Femur (tissue), 1 donor: ENCODE data around the gene DLGAP4.

Experiments used
- DNase-seq: peaks from one replicate; pipeline ENCODE4 v3.0.0-alpha.2; 2017

The DLGAP4 gene

DNA sequence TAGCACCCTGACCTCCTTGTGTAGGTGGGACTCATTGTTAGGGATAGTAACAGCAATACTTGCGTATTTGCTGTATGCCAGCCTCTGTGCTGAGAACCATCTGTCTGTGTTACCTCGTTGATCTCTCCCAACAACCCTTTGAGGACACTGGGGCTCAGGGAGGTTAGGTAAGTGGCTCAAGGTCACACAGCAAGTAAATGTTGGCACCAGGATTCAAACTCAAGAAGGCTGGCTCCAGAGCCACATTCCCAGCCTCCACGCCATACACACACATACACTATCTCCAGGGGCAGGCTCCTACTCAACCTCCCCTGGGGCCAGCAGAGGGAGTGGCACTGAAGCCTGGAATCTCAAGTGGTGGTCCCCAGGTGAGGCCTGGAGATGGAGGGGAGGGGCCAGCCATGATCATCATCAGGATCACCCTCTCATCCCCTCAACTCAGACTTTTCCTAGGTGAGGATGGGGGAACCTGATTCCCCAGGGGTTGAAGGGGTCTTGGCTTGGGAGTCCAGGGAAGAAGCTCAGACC, 109.4 kb downstream of the DLGAP4 start:
- DNase-seq: no peak

DNA sequence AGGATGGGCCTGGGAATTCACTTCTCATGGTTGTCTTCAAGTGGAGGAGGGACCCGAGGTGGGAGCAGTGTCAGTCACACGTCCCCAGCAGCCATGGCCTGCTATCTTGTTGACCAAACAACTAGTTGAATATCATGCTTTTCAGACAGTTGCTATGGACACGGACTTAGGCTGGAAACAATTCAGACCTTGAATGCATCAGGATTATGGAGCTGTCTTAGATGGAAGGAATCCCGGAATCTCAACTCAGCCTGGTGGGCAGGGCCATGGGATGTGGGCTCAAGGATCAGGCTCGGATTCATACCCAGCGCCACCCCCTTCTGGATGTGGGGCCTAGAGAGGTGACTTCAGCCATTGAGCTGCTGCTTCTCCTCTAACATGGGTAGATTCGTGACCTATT, 112.6 kb downstream of the DLGAP4 start:
- no peak for DNase-seq

DNA sequence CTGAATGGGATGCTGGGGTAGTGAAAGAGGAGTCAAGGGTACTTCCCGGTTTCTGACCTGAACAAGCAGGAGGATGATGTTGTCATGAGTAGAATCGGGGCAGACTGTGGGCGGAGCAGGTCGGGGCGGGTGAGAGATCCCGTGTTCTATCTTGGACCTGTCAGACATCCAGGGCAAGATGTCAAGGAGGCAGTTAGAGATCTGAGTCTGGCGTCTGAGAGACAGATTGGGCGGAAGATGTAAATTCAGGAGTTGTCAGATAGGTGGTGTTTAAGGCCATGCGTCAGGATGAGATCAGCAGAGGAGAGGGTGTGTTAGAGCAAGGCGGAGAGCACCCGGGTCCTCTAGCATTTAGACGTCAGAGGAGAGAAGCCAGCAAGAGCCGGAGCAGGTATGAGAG, 115.5 kb downstream of the DLGAP4 start:
- DNase-seq: no peak

DNA sequence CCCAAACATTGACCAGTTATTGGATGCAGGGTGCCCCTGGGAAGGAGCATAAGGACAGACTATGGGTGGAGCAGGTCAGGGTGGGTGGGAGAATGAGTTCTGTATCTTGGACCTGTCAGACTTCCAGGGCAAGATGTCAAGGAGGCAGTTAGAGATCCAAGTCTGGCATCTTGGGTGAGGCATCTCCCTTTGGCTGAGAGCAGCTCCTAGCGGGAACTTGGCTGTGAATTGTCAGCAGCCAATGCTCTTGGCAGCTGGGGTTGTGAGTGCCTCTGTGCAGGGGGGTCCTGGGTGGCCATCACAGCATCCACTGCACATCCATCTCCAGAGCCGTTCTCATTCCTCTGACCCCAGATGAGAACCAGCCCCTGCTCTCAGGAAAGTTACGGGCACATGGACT, 118.2 kb downstream of the DLGAP4 start:
- DNase-seq: no peak

DNA sequence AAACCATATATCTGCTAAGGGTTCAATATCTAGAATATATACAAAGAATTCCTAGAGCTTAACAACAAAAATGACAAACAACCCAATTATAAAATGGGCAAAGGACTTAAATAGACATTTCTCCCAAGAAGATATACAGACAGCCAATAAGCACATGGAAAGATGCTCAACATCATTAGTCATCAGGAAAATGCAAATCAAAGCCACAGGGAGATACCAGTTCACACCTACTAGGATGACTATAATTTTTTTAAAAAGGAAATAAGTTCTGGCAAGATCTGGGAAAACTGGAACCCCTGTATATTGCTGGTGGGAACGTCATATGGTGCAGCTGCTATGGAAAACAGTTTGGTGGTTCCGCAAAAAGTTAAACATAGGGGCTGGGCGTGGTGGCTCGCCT, 119.0 kb downstream of the DLGAP4 start:
- DNase-seq: no peak

DNA sequence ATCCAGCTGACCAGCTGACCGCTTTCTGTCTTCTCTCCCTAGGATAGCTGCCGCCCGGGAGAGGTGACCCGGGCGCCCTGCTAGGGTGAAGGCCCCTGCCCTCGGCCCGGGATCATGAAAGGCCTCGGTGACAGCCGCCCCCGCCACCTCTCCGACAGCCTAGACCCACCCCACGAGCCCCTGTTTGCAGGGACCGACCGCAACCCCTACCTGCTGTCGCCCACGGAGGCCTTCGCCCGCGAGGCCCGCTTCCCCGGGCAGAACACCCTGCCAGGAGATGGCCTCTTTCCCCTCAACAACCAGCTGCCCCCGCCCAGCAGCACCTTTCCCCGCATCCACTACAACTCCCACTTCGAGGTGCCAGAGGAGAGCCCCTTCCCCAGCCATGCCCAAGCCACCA, 125.5 kb downstream of the DLGAP4 start:
- DNase-seq: no peak

DNA sequence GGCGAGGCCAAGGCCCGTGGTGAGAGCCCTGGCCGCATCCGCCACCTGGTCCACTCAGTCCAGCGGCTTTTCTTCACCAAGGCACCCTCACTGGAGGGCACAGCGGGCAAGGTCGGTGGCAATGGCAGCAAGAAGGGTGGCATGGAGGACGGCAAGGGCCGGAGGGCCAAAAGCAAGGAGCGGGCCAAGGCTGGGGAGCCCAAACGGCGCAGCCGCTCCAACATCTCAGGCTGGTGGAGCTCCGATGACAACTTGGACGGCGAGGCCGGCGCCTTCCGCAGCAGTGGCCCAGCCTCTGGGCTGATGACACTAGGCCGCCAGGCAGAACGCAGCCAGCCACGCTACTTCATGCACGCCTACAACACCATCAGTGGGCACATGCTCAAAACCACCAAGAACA, 126.0 kb downstream of the DLGAP4 start:
- no peak for DNase-seq

DNA sequence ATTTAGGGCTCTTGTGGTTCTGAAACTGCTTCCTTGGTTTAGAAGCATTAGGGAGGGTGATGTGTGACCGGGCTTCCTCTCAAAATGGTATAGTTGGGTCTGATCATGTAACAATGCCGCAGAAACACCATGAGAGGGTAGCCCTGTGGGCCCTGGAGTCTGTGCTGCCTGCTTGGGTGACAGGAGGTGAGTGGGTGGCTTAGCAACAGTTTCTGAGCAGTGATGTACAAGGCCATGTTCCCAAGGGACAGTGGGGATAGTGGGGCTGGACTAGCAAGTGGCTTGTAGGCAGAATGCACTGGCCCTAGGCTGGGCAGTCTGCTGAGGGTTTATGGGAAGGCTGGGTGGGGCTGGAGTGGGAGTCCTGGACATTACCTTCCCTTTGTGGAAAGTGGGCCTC, 128.2 kb downstream of the DLGAP4 start:
- no peak for DNase-seq

DNA sequence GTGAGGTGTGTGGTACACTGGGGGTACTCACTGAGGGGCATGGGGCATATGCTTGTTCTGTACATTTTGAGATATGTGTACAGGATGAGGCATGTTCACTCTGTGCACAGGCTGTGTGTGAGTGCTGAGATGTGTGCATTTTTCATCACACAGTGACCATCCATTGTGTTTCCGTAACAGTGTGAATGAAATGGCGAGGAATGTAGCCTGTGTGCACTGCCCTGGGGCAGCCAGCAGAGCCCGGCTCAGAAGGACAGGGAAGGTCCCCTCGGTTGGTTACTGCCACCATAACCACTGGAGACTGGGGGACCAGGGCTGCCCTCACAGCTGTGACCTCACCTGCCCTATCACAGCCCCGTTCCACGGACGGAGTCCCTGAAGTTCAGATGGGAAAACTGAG, 129.0 kb downstream of the DLGAP4 start:
- no peak for DNase-seq

DNA sequence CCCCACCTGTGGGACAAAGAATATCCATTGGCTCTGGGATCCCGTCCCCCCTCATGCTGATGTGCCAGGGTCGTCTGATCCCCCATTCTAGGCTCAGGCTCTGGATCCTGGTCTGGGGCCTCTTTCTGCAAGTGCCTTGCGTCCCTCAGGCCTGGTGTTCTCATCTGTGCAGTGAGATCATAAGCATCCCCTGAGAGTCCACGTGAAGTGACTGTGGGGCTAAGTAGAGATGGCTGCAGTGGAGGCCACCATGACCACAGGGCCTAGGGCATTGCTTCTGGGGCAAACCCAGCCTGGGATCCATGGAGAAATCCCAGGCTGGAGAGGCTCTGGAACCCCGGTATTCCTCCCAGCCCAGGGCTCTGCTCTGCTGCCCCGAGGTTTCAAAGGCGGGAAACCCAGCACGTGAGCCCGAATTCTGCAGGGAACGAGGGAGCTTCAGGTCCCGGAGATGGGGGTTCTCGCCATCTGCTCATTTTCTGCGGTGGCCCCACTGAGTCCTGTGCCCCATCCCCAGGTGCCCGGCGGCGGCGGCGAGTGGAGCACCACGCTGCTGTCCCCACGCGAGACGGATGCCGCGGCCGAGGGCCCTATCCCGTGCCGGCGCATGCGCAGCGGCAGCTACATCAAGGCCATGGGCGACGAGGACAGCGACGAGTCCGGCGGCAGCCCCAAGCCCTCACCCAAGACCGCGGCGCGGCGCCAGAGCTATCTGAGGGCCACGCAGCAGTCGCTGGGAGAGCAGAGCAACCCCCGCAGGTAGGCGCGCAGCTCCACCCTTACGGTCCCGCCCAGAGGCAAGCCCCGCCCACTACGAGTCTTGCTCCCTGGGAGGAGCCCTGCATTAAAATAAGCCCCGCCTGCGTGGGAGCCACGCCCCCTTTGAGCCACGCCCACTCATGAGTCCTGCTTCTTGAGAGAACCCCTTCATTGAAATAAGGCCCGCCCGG, 129.7 kb downstream of the DLGAP4 start:
- DNase-seq: peak; percentile 62

DNA sequence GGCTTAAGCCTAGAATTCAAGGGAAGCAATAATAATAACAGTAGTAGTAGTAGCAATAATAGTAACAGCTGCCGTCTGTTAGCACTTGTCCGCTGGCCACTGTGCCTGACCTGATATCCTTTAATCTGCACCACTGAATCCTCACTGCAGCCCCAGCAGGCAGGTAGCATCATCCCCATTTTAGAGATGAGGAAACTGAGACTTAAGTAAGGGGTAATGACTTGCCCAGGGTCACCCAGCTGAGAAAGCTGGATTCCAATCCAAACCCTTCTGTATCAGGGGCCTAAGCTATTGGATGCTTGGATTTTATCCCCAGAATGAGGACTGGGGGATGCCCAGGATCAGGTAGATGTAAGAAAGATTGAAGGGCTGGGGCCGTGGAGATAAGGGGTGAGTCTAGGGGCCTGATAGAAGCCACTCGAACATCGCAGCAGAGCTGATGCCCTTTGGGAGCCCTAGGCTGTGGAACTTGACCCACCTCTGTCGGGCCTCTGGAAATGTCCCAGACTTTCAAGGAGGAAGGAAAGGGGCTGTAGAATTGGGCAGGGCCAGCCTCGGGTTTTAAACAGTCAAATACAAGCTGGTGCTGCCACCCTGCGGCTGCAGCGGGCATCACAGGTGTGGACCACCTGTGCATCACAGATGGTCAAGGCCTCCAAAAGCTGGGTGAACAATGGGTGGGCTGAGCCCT, 133.0 kb downstream of the DLGAP4 start:
- peak; percentile 73 for DNase-seq

DNA sequence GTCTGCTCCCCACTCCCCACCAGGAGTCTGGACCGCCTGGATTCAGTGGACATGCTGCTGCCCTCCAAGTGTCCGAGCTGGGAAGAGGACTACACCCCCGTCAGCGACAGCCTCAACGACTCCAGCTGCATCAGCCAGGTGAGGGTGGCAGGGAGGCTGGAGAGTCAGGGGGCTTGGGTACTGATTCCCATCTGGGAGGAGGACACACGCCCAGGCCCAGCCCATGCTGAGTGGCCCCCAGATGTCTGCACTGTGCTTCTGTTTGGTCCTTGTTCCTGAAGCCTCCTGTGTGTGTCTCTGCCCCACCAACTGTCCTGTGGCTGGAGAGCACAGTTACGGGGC, 133.6 kb downstream of the DLGAP4 start:
- no peak for DNase-seq

DNA sequence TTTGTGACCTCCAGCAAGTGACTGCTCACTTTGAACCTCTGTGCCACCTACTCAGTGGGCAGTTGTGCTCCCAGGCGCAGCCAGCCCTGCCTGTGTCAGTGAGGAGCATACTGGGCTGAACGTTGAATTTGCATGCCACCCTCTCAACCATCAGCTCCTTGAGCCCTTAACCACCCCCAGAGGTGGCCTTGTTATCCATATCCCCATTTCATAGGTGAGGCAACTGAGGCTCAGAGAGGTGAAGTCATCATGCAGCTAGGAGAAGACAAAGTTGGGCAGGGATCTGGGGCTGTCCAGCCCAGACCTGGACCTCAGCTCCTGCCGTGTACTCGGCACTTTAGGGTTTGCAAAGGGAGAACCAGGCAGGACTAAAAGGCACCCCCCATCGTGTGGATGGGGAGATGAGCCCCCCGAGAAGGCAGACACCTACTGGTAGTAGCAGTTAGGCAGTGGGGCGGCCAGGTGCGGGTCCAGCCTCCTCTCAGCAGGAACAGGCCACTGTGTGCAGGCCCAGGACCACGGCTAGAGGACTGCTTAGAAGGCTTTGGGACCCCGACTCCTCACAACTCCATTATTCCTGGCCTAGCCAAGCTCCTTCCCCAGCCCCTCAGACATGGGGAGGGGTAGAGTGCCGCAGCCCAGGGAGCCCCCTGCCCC, 134.4 kb downstream of the DLGAP4 start:
- no peak for DNase-seq

DNA sequence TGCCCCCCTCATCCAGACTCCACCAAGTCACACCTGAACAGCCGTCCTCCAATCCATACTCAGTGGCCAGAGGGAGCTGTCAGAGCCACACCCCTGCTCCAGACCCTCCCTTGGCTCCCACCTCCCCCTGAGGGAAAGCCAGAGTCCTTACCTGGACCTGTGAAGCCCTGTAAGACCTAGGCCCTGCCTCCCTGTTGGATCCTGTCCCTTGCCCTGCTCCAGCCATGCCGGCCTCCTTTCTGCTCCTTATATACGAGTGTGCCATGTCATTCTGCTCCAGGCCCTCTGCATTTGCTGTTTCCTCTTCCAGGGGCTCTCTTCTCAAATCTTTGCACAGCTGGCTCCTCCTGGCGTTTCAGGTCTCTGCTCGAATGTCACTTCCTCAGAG, 134.9 kb downstream of the DLGAP4 start:
- no peak for DNase-seq

DNA sequence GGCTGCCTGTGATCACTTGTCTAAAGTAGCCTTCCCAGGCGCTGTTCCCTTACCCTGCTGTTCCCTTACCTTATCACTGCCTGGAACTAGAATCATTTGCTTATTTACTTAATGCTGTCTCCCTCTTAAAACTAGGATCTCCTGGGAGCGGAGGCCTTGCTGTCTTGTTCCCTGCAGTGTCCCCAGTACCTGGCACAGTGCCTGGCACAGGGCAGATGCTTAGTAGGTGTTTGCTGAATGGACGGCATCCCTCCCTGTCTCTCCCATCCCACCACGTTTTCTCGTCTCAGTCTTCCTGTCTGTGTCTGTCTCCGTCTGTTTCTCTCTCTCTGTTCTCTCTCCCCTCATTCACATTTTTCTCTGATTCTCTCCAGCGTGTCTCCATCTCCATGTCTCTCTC, 135.3 kb downstream of the DLGAP4 start:
- no peak for DNase-seq

DNA sequence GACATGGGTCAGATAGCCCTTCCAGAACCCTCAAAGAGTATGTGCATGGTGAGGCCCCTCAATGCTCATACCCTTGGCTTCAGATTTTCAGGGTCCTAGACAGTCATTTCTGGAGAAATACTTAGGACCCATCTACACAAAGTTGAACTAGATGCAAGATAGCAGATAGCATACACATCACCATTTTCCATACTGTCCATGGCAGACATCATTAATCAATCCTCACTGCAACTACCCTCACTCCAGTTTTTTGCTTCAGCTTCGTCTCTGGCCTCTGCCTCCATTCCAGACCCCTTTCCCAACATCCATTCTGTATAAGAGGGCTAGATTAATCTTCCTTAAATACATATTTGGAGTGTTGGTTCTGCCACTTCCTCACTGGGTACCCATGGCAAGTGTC, 139.7 kb downstream of the DLGAP4 start:
- no peak for DNase-seq

DNA sequence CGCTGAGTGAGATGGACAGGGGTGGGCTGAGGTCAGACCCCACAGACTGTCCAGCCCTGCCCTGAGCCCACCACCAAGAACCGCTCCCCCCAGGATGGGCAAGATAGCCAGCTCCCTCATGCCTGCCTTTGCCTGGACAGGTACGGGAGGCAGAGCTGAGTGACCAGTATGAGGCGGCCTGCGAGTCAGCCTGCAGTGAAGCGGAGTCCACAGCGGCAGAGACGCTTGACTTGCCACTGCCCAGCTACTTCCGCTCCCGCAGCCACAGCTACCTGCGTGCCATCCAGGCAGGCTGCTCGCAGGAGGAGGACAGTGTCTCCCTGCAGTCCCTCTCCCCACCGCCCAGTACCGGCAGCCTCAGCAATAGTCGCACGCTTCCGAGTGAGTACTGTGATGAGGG, 140.4 kb downstream of the DLGAP4 start:
- DNase-seq: no peak

DNA sequence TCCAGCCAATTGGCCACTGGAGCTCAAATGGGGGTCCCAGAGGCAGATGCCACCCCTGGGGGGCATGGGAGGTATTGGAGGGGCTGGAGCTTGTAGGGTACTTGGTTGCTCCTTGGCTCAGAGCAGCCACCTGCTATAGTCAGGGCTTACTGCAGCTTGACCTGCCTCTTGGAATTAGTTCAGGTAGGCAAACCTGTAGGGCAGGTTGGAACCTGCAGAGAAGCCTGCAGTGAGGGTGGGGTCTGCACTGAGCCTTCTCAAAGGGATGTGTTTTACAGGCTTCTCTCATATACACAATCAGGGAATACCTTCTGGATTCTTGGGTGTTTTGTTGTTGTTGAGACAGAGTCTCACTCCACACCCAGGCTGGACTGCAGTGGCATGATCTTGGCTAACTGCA, 141.0 kb downstream of the DLGAP4 start:
- DNase-seq: no peak

DNA sequence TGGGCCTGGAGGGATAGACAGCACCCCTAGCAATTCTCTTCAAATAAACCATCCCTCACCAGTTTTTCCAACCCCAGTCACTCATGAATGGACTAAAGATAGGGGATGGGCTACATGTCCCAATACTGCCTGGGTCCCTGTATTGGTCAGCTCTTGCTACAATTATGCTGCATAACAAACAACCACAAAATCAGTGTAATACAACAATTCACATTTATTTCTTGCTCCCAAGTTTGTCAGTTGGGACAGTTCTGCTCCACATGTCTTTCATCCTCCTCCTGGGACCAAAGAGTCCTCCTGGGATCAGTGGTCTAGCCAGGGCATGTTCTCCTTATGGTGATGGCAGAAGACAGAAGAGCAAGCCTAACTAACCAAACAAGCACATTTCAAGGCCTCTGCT, 143.5 kb downstream of the DLGAP4 start:
- DNase-seq: no peak

DNA sequence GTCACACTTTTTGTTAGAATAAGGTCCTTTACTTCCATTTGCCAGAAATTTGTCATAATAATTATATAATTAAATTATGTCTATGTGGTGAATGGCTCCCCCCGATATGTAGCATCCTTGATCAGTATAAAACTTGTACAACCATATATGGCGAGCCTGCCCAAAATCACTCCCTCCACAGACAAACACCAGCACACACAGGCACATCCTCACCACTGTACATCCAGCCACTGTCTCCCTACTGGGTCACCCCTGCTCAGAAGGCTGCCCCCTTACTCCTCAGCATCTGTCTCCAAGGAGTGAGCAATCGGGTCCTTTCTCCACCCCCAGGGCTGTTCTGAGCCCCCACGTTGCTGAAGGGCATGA, 148.2 kb downstream of the DLGAP4 start:
- no peak for DNase-seq

DNA sequence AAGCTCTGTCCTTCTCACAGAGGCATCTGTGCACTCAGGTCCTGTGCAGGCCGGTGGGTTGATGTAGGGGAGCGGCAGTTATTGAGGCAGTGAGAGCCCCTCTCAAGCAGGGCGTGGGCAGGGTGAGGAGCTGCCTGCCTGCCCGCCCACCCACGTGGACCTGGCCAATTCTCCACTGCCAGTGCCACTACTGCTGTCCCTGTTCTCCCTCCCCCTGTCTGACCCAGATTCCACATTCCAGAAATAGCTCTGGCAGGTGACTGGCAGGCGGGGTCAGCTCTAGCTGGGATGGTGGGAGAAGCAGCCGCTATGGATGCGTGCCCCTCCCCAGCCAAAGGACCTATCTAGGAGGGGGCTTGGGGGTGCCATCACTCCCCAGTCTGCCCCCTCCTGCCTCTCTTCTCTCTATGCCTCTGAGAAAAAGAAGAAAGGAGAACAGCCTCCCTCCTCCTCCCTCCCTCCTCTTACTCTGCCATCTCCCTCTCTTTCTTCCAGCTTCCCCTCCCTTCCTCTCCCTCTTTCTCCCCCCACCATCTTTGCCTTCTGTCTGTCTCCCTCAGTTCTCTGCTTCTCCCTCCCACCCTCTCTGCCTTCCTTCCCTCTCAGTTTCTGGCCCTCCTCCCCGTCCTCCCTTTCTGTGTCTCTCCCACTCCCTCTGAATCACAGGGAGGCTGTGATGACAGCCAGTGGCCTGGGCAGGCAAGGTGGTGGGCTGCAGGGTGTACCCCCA, 148.7 kb downstream of the DLGAP4 start:
- peak; percentile 71 for DNase-seq

DNA sequence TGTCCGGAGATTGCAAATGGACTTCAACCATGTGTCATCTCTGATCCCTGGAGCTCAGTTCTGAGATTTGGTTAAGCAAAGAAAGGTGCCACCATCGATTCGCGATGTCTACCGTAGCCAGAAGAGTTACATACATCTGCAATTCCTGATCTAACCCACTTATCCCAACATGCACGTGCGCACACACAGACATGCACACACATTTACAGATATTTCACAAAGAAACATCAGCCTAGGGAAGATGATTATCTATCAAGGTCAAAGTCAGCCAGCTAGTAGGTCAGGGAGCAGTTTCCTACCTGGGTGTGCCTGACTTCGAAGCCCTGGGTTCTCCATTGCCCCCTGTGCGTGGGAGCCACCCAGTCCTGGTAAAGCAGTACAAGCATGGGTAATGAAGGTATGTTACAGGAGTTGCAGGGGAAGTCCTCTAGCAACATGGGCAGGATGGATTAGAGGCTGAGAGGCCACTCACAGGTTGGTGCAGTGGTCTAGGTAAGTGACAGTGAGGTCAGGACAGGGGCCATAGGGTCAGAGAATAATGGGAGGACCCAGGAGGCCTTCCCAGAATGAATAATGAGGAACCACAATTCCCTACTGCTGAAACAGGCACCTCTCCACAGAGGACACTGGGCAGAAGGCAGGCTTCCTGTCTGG, 150.0 kb downstream of the DLGAP4 start:
- DNase-seq: no peak
